ENCODE measurements around the gene ENKD1.

DNA sequence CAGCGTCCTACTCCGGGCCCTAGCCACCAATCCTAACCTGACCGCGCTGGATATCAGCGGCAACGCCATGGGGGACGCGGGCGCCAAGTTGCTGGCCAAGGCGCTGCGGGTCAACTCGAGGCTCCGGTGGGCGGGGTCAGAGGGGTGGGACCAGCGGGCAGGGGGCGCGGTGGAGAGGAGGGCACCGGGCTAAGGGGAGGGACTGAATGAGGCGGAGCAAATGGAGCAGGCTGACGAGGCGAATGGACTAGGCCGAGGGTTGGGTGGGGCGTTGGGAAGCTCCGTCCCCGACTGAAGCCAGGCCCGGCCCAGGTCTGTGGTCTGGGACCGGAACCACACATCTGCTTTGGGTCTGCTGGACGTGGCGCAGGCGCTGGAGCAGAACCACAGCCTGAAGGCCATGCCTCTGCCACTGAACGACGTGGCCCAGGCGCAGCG, 17.0 kb downstream of the ENKD1 start:
- TF ChIP-seq, protein P1, sequence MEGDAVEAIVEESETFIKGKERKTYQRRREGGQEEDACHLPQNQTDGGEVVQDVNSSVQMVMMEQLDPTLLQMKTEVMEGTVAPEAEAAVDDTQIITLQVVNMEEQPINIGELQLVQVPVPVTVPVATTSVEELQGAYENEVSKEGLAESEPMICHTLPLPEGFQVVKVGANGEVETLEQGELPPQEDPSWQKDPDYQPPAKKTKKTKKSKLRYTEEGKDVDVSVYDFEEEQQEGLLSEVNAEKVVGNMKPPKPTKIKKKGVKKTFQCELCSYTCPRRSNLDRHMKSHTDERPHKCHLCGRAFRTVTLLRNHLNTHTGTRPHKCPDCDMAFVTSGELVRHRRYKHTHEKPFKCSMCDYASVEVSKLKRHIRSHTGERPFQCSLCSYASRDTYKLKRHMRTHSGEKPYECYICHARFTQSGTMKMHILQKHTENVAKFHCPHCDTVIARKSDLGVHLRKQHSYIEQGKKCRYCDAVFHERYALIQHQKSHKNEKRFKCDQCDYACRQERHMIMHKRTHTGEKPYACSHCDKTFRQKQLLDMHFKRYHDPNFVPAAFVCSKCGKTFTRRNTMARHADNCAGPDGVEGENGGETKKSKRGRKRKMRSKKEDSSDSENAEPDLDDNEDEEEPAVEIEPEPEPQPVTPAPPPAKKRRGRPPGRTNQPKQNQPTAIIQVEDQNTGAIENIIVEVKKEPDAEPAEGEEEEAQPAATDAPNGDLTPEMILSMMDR (IDR thresholded peaks at IDR 0.05): no peak
- no peak for TF ChIP-seq POLR2A (IDR thresholded peaks at IDR 0.05)
- no peak for TF ChIP-seq POLR2AphosphoS5 (IDR thresholded peaks at IDR 0.05)
